Sigmoid colon (tissue), 7 donors: Measurements from ENCODE around the gene PGR. TPM values are rescaled to one million over a fixed set of nuclear protein-coding genes. Genes with fewer than 3 reads are reported as not detected.

Experiments
- DNase-seq: peaks from one replicate; pipeline ENCODE4 v3.0.0-alpha.2; 2019
- H3K27ac ChIP-seq, 4 donors: fragments of 200-600 bp; sonication (generic); one replicate each; pipeline ENCODE4 v1.5.1; 2016 to 2019; ENCODE audit warnings: mild to moderate bottlenecking in 1 of 4
- H3K27me3 ChIP-seq, 3 donors: fragments of 200-600 bp; sonication (generic); one replicate each; pipeline ENCODE4 v1.5.1; 2019; ENCODE audit warnings: mild to moderate bottlenecking in 1 of 3
- H3K36me3 ChIP-seq, 4 donors: fragments of 200-600 bp; sonication (generic); one replicate each; pipeline ENCODE4 v1.5.1; 2016 to 2019
- H3K4me1 ChIP-seq, 4 donors: fragments of 200-600 bp; sonication (generic); one replicate each; pipeline ENCODE4 v1.5.1; 2017 to 2019
- H3K4me3 ChIP-seq, 4 donors: fragments of 200-600 bp; sonication (generic); one replicate each; pipeline ENCODE4 v1.5.1; 2017 to 2019; ENCODE audit warnings: mild to moderate bottlenecking in 2 of 4, moderate library complexity in 1 of 4
- H3K9me3 ChIP-seq, 4 donors: fragments of 200-600 bp in 3 of 4; sonication (generic) in 3 of 4; one replicate each; pipeline versions ENCODE4 v1.5.1 to v1.6.1; 2013 to 2019
- EP300 ChIP-seq, 4 donors: sonication (generic); formaldehyde crosslinking; IDR thresholded peaks; one replicate each; pipeline ENCODE4 v1.6.1; 2017; ENCODE audit warnings: antibody characterized with exemption in 4 of 4
- POLR2A ChIP-seq, 2 donors: fragments of 450-650 bp; IDR thresholded peaks; one replicate each; pipeline ENCODE4 v1.6.1; 2016; ENCODE audit warnings: antibody characterized with exemption in 2 of 2, mild to moderate bottlenecking in 2 of 2, moderate library complexity in 2 of 2
- POLR2AphosphoS5 ChIP-seq, 4 donors: sonication (generic); formaldehyde crosslinking; IDR thresholded peaks; one replicate each; pipeline ENCODE4 v1.6.1; 2017; ENCODE audit warnings: antibody characterized with exemption in 4 of 4
- WGBS, 2 donors: extraction: QIAGEN DNeasy Blood & Tissue Kit; methylation state at CpG; one replicate each; pipeline ENCODE4 v1.1.7; 2013; 5-methylcytosine and 5-hydroxymethylcytosine counted together
- intact Hi-C: fragments of 100-400 bp; cut with DNase I; formaldehyde crosslinking; loops from one replicate; pipeline ENCODE4 v1.15.1; 2023
- polyA plus RNA-seq, 3 donors: library from polyadenylated mRNA; stranded (reverse); fragments of 200-250 nt; gene quantifications; one replicate each; pipeline ENCODE4 v1.2.3, GENCODE V29; 2013
- total RNA-seq, 4 donors: library from RNA; depleted of rRNA; stranded (reverse); fragments of >200 nt; gene quantifications; one replicate each; pipeline ENCODE4 v1.1.0, GENCODE V29; 2016
- TF ChIP-seq, protein P1 (sequence below), 4 experiments: fragments of 450-650 bp in 3 of 4; fragments of 200-600 bp in 1 of 4; IDR thresholded peaks; one replicate each; pipeline ENCODE4 v1.5.1; 2016 to 2019; ENCODE audit warnings: antibody characterized with exemption in 4 of 4, mild to moderate bottlenecking in 3 of 4, moderate library complexity in 2 of 4
- donor health status: healthy with polysubstance abuse.
- donor health status: Bipolar disorder and iron deficiency.
- donor health status: healthy.

Gene PGR
- total and polyA plus RNA-seq, 7 donors, result under 0.01 to 12.2 (median 10.3) TPM

DNA sequence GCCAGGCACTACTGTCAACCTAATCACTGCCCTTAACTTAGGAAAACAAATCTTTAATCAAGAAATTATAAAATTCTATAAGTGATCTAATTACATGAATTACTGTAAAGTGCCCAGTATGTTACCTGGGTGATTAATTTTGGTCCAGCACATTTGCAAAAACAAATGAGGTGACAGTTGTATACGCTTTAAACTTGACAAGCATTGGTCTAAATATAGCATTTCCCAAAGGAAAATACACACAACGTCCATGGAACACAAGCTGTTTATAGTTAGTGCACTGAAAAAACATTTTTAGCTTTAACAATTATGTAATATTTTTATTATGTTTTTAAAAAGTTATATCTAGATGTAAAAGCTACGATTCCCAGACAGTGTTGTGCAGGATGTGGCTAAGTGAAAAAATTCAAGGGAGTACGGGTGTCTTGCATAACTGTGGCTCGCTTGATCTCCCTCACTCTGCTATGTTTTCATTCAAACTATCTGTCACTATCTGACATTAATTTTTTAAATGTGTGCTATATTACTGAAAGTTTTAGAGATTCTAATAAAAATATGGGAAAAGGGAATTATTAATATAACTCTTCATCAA, 38.8 kb downstream of the PGR start:
- H3K9me3 ChIP-seq, result no peaks in the 10 kb centered on the region
- intact Hi-C loops, result no loop called here
- DNase-seq, result no peak
- peaks cover 0 to 6% (median 2%) of the 10 kb centered on the region in 4 donors for H3K4me1 ChIP-seq
- H3K36me3 ChIP-seq, result peaks cover 0 to 7% (median 0%) of the 10 kb centered on the region in 4 donors
- no peak for TF ChIP-seq POLR2A (IDR thresholded peaks at IDR 0.05)
- 55 to 72% methylated on average over 5 of the region's 5 CpGs for WGBS, 2 donors
- no peak overlapping the region for H3K27ac ChIP-seq
- no peak overlapping the region for H3K4me3 ChIP-seq
- no peaks in the 10 kb centered on the region for H3K27me3 ChIP-seq

DNA sequence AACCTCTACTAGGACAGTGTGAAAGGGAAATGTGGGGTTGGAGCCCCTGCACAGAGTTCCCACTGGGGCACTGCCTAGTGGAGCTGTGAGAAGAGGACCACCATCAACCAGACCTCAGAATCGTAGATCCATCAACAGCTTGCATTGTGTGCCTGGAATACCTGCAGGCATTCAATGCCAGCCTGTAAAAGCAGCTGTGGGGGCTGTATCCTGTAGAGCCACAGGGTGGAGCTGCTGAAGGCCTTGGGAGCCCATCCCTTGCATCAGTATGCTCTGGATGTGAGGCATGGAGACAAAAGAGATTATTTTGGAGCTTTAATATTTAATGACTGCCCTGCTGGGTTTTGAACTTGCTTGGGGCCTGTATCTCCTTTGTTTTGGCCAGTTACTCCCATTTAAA, 46.3 kb downstream of the PGR start:
- WGBS, 2 donors, result 83 to 89% methylated on average over 1 of the region's 1 CpG
- no peak for TF ChIP-seq POLR2AphosphoS5 (IDR thresholded peaks at IDR 0.05)
- no peak for TF ChIP-seq EP300 (IDR thresholded peaks at IDR 0.05)
- TF ChIP-seq, protein P1, sequence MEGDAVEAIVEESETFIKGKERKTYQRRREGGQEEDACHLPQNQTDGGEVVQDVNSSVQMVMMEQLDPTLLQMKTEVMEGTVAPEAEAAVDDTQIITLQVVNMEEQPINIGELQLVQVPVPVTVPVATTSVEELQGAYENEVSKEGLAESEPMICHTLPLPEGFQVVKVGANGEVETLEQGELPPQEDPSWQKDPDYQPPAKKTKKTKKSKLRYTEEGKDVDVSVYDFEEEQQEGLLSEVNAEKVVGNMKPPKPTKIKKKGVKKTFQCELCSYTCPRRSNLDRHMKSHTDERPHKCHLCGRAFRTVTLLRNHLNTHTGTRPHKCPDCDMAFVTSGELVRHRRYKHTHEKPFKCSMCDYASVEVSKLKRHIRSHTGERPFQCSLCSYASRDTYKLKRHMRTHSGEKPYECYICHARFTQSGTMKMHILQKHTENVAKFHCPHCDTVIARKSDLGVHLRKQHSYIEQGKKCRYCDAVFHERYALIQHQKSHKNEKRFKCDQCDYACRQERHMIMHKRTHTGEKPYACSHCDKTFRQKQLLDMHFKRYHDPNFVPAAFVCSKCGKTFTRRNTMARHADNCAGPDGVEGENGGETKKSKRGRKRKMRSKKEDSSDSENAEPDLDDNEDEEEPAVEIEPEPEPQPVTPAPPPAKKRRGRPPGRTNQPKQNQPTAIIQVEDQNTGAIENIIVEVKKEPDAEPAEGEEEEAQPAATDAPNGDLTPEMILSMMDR (IDR thresholded peaks at IDR 0.05), result no peak
- TF ChIP-seq POLR2A (IDR thresholded peaks at IDR 0.05), result no peak

DNA sequence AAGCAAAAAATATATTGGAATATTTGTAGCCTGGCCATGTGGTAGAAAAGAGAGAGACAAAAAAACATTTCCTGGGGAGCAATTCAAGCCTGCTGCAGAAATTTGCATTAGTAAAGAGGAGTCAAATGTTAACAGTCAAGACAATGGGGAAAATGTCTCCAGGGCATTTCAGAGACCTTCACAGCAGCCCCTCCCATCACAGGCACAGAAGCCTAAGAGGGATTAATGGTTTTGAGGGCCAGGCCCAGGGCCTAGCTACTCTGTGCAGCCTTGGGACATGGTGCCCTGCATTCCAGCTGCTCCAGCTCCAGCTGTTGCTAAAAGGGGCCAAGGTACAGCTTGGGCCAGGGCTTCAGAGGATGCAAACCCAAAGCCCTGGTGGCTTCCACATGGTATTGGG, 46.8 kb downstream of the PGR start:
- intact Hi-C loops, result no loop called here
- Histone ChIP-seq H3K4me1 (no peaks in the 10 kb centered on the region), H3K4me3 (no peak overlapping the region), H3K36me3 (peaks cover 0 to 6% (median 0%) of the 10 kb centered on the region in 4 donors), H3K9me3 (peaks cover 0 to 6% (median 2%) of the 10 kb centered on the region in 4 donors), H3K27ac (no peak overlapping the region), H3K27me3 (no peaks in the 10 kb centered on the region)
- TF ChIP-seq POLR2AphosphoS5 (IDR thresholded peaks at IDR 0.05) (no peak), POLR2A (IDR thresholded peaks at IDR 0.05) (no peak), EP300 (IDR thresholded peaks at IDR 0.05) (no peak)
- TF ChIP-seq, protein P1 (IDR thresholded peaks at IDR 0.05), result no peak
- no peak for DNase-seq

More for the DNA sequence above, 46.3 kb downstream of the PGR start:
- peaks cover 0 to 7% (median 0%) of the 10 kb centered on the region in 4 donors for H3K36me3 ChIP-seq
- intact Hi-C loops, result no loop called here
- H3K27ac ChIP-seq, result no peak overlapping the region
- no peaks in the 10 kb centered on the region for H3K27me3 ChIP-seq
- DNase-seq, result no peak
- no peaks in the 10 kb centered on the region for H3K4me1 ChIP-seq
- H3K9me3 ChIP-seq, result peaks cover 0 to 6% (median 2%) of the 10 kb centered on the region in 4 donors
- H3K4me3 ChIP-seq, result no peak overlapping the region

DNA sequence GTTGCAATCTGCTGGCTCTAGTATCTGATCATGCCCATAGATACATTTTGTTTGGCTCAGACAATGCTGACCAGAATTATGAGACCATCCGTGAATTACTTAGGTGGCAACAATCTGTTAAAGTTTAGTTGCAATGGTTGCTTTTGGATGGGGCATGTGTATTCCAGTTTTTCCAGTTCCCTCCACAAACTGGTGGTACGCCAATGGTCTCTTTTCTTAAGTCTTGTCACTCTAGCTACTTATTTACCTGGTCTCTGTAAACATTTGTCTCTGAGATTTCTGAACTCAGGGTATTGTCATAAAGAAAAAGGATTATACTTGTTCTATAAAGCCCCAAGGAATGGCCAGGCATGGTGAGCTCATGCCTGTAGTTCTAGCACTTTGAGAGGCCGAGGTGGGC, 65.9 kb downstream of the PGR start:
- TF ChIP-seq POLR2A (IDR thresholded peaks at IDR 0.05), result no peak
- WGBS, 2 donors, result 40 to 66% methylated on average over 3 of the region's 3 CpGs
- no peak for DNase-seq
- intact Hi-C loops, result no loop called here
- no peaks in the 10 kb centered on the region for H3K27me3 ChIP-seq
- no peaks in the 10 kb centered on the region for H3K36me3 ChIP-seq
- no peak overlapping the region for H3K27ac ChIP-seq
- H3K9me3 ChIP-seq, result no peaks in the 10 kb centered on the region
- peaks cover 0 to 6% (median 0%) of the 10 kb centered on the region in 4 donors for H3K4me1 ChIP-seq
- no peak overlapping the region for H3K4me3 ChIP-seq

DNA sequence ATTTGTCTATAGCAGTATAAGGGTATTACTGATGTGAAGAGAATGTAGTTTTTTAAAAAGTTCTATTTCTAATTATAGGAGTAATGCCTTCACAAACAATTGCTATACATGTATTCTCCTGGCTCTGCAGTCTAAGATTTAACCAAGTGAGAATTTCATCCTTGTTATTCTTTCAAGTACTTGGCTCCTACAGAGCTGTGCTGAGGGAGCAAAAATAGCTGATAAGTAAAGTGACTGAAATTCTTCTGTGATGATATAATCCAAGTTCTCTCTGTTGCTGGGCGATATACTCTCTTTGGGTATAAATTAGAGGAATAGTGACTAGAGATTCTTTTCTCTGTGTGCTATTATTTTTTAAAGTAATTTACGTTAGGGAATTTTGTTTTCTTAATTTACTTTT, 68.0 kb downstream of the PGR start:
- intact Hi-C loops, result no loop called here
- DNase-seq, result no peak
- Histone ChIP-seq H3K27ac (no peak overlapping the region), H3K4me3 (no peak overlapping the region), H3K27me3 (no peaks in the 10 kb centered on the region), H3K9me3 (no peaks in the 10 kb centered on the region), H3K4me1 (peaks cover 0 to 6% (median 0%) of the 10 kb centered on the region in 4 donors), H3K36me3 (no peaks in the 10 kb centered on the region)
- TF ChIP-seq, protein P1 (IDR thresholded peaks at IDR 0.05), result no peak
- TF ChIP-seq EP300 (IDR thresholded peaks at IDR 0.05) (no peak), POLR2A (IDR thresholded peaks at IDR 0.05) (no peak), POLR2AphosphoS5 (IDR thresholded peaks at IDR 0.05) (no peak)
- WGBS, 2 donors, result 75 to 78% methylated on average over 2 of the region's 2 CpGs

DNA sequence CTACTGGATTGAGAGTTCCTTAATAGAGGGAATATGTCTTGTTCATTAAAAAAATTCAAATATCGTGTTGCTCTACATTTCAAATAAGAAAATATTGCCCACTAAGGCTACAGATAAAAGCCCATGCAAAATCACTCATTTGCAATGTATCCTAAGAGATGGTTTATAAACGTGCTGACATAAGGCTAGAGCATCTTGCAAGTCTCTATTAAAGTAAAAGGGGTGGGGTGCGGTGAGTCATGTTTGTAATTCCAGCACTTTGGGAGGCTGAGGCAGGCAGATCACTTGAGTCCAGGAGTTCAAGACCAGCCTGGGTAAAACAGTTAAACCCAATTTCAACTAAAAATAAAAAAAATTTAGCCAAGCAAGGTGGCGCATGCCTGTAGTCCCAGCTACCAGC, 70.3 kb downstream of the PGR start:
- H3K36me3 ChIP-seq, result no peaks in the 10 kb centered on the region
- DNase-seq, result no peak
- no peak overlapping the region for H3K4me3 ChIP-seq
- H3K27ac ChIP-seq, result no peak overlapping the region
- intact Hi-C loops, result no loop called here
- H3K27me3 ChIP-seq, result no peaks in the 10 kb centered on the region
- TF ChIP-seq POLR2AphosphoS5 (IDR thresholded peaks at IDR 0.05), result no peak
- TF ChIP-seq, protein P1 (IDR thresholded peaks at IDR 0.05), result no peak
- TF ChIP-seq EP300 (IDR thresholded peaks at IDR 0.05), result no peak
- no peak for TF ChIP-seq POLR2A (IDR thresholded peaks at IDR 0.05)
- peaks cover 0 to 6% (median 0%) of the 10 kb centered on the region in 4 donors for H3K4me1 ChIP-seq
- H3K9me3 ChIP-seq, result no peaks in the 10 kb centered on the region
- 74 to 77% methylated on average over 4 of the region's 4 CpGs for WGBS, 2 donors
